RWPE2 (cell line): Measurements from ENCODE around the gene RNF115.

Source experiments
- ATAC-seq: fragments of 200-7000 bp; cut with Tn5 transposase; 3 replicates; pipeline ENCODE4 v1.9.1; 2021; ENCODE audit warnings: low read depth
- DNase-seq: peaks from one replicate; pipeline ENCODE4 v3.0.0-alpha.2; 2020; ENCODE audit warnings: low spot score
- H3K27ac ChIP-seq: fragments of 450-650 bp; 2 replicates; pipeline ENCODE4 v1.5.1; 2017; ENCODE audit warnings: mild to moderate bottlenecking; ENCODE audit not compliant: poor library complexity, severe bottlenecking
- H3K27me3 ChIP-seq: fragments of 250-450 bp; sonication (Bioruptor Pico); 2 replicates; pipeline ENCODE4 v1.5.1; 2021; ENCODE audit warnings: mild to moderate bottlenecking, moderate library complexity; ENCODE audit not compliant: insufficient read depth, poor library complexity, severe bottlenecking
- H3K36me3 ChIP-seq: fragments of 250-450 bp; sonication (Bioruptor Pico); 2 replicates; pipeline ENCODE4 v1.5.1; 2020; ENCODE audit warnings: low read depth, mild to moderate bottlenecking, moderate library complexity
- H3K4me1 ChIP-seq: fragments of 250-450 bp; sonication (Bioruptor Pico); 2 replicates; pipeline ENCODE4 v1.5.1; 2021; ENCODE audit warnings: mild to moderate bottlenecking, moderate library complexity; ENCODE audit not compliant: insufficient read depth, poor library complexity, severe bottlenecking
- H3K4me3 ChIP-seq: fragments of 250-450 bp; sonication (Bioruptor Pico); 2 replicates; pipeline ENCODE4 v1.5.1; 2021; ENCODE audit warnings: mild to moderate bottlenecking, moderate library complexity; ENCODE audit not compliant: severe bottlenecking
- H3K9me3 ChIP-seq: fragments of 250-450 bp; sonication (Bioruptor Pico); 2 replicates; pipeline ENCODE4 v1.5.1; 2021; ENCODE audit warnings: mild to moderate bottlenecking, moderate library complexity; ENCODE audit not compliant: severe bottlenecking
- CTCF ChIP-seq: fragments of 450-650 bp; IDR thresholded peaks from one replicate; pipeline ENCODE4 v1.5.1; 2017; ENCODE audit warnings: mild to moderate bottlenecking, moderate library complexity; ENCODE audit not compliant: poor library complexity, severe bottlenecking

RNF115 gene

GRCh38 chr1:145757420-145757819, 66.5 kb downstream of the RNF115 start:
- peaks cover 13% of the 10 kb centered on the region for H3K36me3 ChIP-seq
- no peak for ATAC-seq

GRCh38 chr1:145751491-145752037, 72.3 kb downstream of the RNF115 start:
- H3K27ac ChIP-seq, result peak overlapping the region; percentile 58
- peaks cover 27% of the 10 kb centered on the region for H3K36me3 ChIP-seq
- TF ChIP-seq CTCF, result no peak
- no peaks in the 10 kb centered on the region for H3K27me3 ChIP-seq
- no peaks in the 10 kb centered on the region for H3K9me3 ChIP-seq
- peaks cover 11% of the 10 kb centered on the region for H3K4me1 ChIP-seq
- ATAC-seq, result peak; percentile 76
- no peak for DNase-seq
- no peak overlapping the region for H3K4me3 ChIP-seq

More at GRCh38 chr1:145757420-145757819, 66.5 kb downstream of the RNF115 start:
- Histone ChIP-seq H3K4me3 (no peak overlapping the region), H3K27ac (no peak overlapping the region), H3K4me1 (no peaks in the 10 kb centered on the region), H3K27me3 (no peaks in the 10 kb centered on the region), H3K9me3 (no peaks in the 10 kb centered on the region)
- DNase-seq, result no peak
- no peak for TF ChIP-seq CTCF

DNA sequence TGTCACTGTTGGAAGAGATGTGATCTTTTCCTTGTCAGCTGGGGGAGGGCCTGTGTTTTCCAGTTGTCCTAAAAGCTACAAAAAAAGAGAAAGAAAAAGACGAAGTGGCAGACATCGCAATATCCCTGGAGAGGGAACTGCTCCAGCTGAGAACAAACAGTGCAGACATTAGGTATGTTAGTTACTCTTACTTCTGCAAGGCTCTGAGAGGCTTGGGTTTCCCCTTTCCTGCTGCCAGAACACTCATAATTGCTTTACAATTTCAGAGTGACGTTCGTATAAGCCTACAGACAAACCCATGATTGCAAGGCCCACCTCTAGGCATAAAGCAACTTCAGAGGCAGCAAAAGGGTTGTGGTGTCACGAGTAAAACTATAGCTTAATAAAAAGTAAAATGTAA, 73.5 kb downstream of the RNF115 start:
- Histone ChIP-seq H3K4me3 (no peak overlapping the region), H3K4me1 (peaks cover 11% of the 10 kb centered on the region), H3K27me3 (no peaks in the 10 kb centered on the region), H3K36me3 (peaks cover 27% of the 10 kb centered on the region), H3K27ac (no peak overlapping the region), H3K9me3 (no peaks in the 10 kb centered on the region)
- ATAC-seq, result no peak
- no peak for DNase-seq
- TF ChIP-seq CTCF, result no peak

DNA sequence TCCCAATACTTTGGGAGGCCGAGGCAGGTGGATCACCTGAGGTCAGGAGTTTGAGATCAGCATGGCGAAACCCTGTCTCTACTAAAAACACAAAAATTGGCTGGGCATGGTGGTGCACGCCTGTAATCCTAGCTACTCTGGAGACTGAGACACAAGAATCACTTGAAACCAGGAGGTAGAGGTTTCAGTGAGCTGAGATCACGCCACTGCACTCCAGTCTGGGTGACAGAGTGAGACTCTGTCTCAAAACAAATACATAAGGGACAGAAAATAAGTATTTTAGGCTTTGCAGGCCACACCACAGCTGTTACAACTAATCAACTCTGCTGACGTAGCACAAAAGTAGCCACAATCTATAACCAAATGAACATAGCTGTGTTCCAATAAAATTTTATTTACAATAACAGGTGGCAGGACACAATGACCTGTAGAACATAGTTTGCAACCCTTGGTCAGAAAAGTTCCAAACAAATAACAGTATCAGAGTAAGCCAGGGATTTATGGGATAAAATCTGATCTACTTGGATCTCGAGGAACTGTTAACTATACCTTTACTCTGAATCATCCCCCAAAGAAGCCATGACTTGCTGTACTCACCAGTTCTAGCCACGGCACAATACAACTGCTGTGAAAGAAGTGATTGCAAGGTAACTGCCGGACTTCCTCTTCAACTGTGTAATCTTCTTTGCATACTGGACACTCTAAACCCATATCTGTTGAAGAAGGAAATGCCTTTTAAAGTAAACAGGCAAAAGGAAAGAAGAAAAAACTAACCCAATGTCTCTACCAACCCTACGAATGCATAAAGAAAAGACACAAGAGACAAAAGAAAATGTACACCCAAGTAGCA, 76.3 kb downstream of the RNF115 start:
- Histone ChIP-seq H3K27ac (no peak overlapping the region), H3K27me3 (no peaks in the 10 kb centered on the region), H3K9me3 (no peaks in the 10 kb centered on the region), H3K4me3 (no peak overlapping the region), H3K36me3 (peaks cover 27% of the 10 kb centered on the region), H3K4me1 (peaks cover 11% of the 10 kb centered on the region)
- DNase-seq (no peak), ATAC-seq (no peak)
- TF ChIP-seq CTCF, result no peak

DNA sequence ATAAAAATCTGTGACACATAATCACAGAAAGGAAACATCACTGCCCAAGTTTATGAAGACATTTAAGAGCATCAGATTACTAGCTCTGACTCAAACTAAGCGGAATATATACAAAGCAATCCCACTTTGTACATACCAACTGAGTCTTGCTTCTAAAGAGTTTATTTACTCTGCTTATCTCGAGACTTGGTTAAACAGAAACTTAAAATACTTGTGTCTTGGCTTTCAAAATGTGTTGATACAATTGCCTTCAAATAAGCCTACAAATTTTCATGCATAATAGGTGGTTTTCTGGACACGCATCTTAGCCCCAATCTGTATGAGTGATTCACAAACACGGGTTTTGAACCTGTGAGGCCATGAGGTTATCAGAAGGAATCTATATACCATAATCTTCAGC, 83.6 kb downstream of the RNF115 start:
- no peaks in the 10 kb centered on the region for H3K36me3 ChIP-seq
- TF ChIP-seq CTCF, result no peak
- peak; percentile 69 for ATAC-seq
- no peak for DNase-seq
- H3K27ac ChIP-seq, result no peak overlapping the region
- H3K4me3 ChIP-seq, result no peak overlapping the region
- H3K4me1 ChIP-seq, result peaks cover 10% of the 10 kb centered on the region
- H3K27me3 ChIP-seq, result no peaks in the 10 kb centered on the region
- no peaks in the 10 kb centered on the region for H3K9me3 ChIP-seq
